ENCODE measurements around the gene SCFD2. TPM values are rescaled to one million over a fixed set of nuclear protein-coding genes. Genes with fewer than 3 reads are reported as not detected.

Gene SCFD2
- total and polyA plus RNA-seq, 2 of the 8 experiments (the other 6 are each of a cell fraction or from before 2014, with no cell fraction given), result 6.2 to 10.2 TPM

DNA sequence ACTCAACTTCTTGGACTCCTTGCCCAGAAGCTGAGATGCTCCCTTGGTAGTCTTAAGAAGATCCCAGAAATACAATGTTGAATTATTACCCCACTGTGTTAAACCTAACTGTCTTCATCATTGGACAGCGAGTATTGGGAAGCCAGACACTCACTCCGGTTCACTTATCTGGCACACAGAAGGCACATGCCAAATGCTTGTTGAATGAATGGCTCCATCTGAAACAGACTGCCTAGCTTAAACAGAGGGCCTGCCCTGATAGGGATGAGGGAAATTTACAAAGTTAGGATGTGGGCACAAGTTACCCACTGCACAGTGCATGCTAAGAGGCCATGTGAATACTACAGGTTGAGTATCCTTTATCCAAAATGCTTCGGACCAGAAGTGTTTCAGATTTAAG lies 424.4 kb downstream of the SCFD2 start:
- Histone ChIP-seq H3K4me3 (ENCODE audit: extremely low read depth in 1 of 4, insufficient read depth in 2 of 4, low read depth in 3 of 4, low read length in 4 of 4) (no peak overlapping the region), H2BK20ac (ENCODE audit: low read length) (no peak overlapping the region), H4K91ac (replicated peaks; ENCODE audit: insufficient read length, low read length) (no peak overlapping the region), H3K18ac (ENCODE audit: extremely low read depth, low read length) (no peak overlapping the region), H2BK15ac (ENCODE audit: low read length) (no peak overlapping the region), H2BK5ac (ENCODE audit: low read depth, low read length) (no peak overlapping the region), H3K4ac (replicated peaks; ENCODE audit: insufficient read length, low read depth, low read length) (no peak overlapping the region), H4K8ac (ENCODE audit: extremely low read depth, insufficient read depth, low read length) (no peak overlapping the region), H3K27ac (ENCODE audit: low read depth, low read length) (no peak overlapping the region), H3K23ac (ENCODE audit: insufficient read length) (no peak overlapping the region), H3K4me1 (replicated peaks in 1 of 4; ENCODE audit: control insufficient read depth in 3 of 4, insufficient read depth in 4 of 4, low read length in 3 of 4) (peaks cover 0 to 7% (median 1%) of the 10 kb centered on the region in 4 experiments; a peak in 1 of 7 replicates), H2AK5ac (ENCODE audit: low read depth, low read length) (no peak overlapping the region), H3K9me3 (ENCODE audit: insufficient read depth in 2 of 2, low read depth in 1 of 2, low read length in 1 of 2) (no peaks in the 10 kb centered on the region), H3K56ac (replicated peaks; ENCODE audit: insufficient read length, low read depth, low read length) (no peak overlapping the region), H3K4me2 (ENCODE audit: insufficient read depth in 1 of 2, low read depth in 2 of 2, low read length in 2 of 2) (no peak overlapping the region), H2AFZ (ENCODE audit: low read length) (no peak overlapping the region), H3K27me3 (replicated peaks in 1 of 4; ENCODE audit: control insufficient read depth in 3 of 4, extremely low read depth in 1 of 4, insufficient read depth in 3 of 4, low read length in 3 of 4) (no peaks in the 10 kb centered on the region), H3K79me2 (ENCODE audit: control insufficient read depth in 1 of 2, insufficient read depth in 2 of 2, low read length in 2 of 2) (no peaks in the 10 kb centered on the region), H3K23me2 (ENCODE audit: low read depth, low read length) (no peaks in the 10 kb centered on the region), H2BK120ac (replicated peaks; ENCODE audit: low read depth, low read length) (no peak overlapping the region), H3K79me1 (ENCODE audit: low read depth, low read length) (no peaks in the 10 kb centered on the region), H3K9ac (replicated peaks in 1 of 4; ENCODE audit: extremely low read depth in 1 of 4, low read depth in 3 of 4, low read length in 3 of 4) (no peak overlapping the region), H3K36me3 (ENCODE audit: control insufficient read depth in 2 of 4, insufficient read depth in 4 of 4, low read length in 3 of 4) (no peaks in the 10 kb centered on the region), H4K20me1 (replicated peaks in 1 of 2; ENCODE audit: control insufficient read depth in 1 of 2, insufficient read depth in 2 of 2, low read length in 2 of 2) (no peaks in the 10 kb centered on the region), H4K5ac (ENCODE audit: insufficient read length, low read depth, low read length) (no peak overlapping the region), H3K14ac (ENCODE audit: insufficient read length) (no peak overlapping the region), H2BK12ac (ENCODE audit: low read depth, low read length) (no peak overlapping the region)
- ChIA-PET POLR2A (ENCODE audit: partially characterized antibody) (no interaction called here), CTCF (ENCODE audit: partially characterized antibody) (interaction anchor here (0.7 to 2.0 kb wide), 4 partner anchors 13 to 43 kb away, joined by 3 to 7 read pairs (median 4); no protein-coding TSS in a partner anchor)
- TF ChIP-seq HDAC2 (IDR thresholded peaks at IDR 0.05; ENCODE audit: borderline replicate concordance in 1 of 2, low read depth in 2 of 2, low read length in 2 of 2), result no peak
- TF ChIP-seq JUND (IDR thresholded peaks at IDR 0.05; ENCODE audit: low read length), result no peak
- no peak for TF ChIP-seq BCL11A (IDR thresholded peaks at IDR 0.05; ENCODE audit: low read depth in 2 of 2, low read length in 2 of 2)
- WGBS, 2 experiments (ENCODE audit: extremely low coverage in 1 of 2, insufficient coverage in 1 of 2, insufficient read length in 1 of 2, insufficient replicate concordance in 2 of 2, low coverage in 1 of 2, low lambda C conversion rate in 2 of 2, missing lambda C conversion rate in 1 of 2), result 92% methylated on average over 3 of the region's 3 CpGs; no CpG with 5 or more reads in 1 of the 2 experiments
- FAIRE-seq, result no peak
- DNase-seq (ENCODE audit: low read depth in 1 of 2, low spot score in 2 of 2), result no peak

All from H1 (cell line).